Gastroesophageal sphincter (tissue), 3 donors: ENCODE data around the gene SULT1E1.

Experiments
- EP300 ChIP-seq: sonication (generic); formaldehyde crosslinking; IDR thresholded peaks from one replicate; pipeline ENCODE4 v1.6.1; 2017; ENCODE audit warnings: antibody characterized with exemption, mild to moderate bottlenecking
- POLR2A ChIP-seq, 2 donors: fragments of 450-650 bp; IDR thresholded peaks; one replicate each; pipeline ENCODE4 v1.6.1; 2017; ENCODE audit warnings: antibody characterized with exemption in 2 of 2, mild to moderate bottlenecking in 2 of 2, moderate library complexity in 1 of 2
- POLR2AphosphoS5 ChIP-seq: sonication (generic); formaldehyde crosslinking; IDR thresholded peaks from one replicate; pipeline ENCODE4 v1.6.1; 2017; ENCODE audit warnings: antibody characterized with exemption
- TF ChIP-seq, protein P1 (sequence below), 4 experiments: fragments of 200-600 bp in 2 of 4; fragments of 450-650 bp in 2 of 4; sonication (generic) in 1 of 4; IDR thresholded peaks; one replicate each; pipeline ENCODE4 v1.5.1; 2017 to 2019; ENCODE audit warnings: antibody characterized with exemption in 4 of 4, mild to moderate bottlenecking in 2 of 4, moderate library complexity in 2 of 4

- TF ChIP-seq, protein P1, sequence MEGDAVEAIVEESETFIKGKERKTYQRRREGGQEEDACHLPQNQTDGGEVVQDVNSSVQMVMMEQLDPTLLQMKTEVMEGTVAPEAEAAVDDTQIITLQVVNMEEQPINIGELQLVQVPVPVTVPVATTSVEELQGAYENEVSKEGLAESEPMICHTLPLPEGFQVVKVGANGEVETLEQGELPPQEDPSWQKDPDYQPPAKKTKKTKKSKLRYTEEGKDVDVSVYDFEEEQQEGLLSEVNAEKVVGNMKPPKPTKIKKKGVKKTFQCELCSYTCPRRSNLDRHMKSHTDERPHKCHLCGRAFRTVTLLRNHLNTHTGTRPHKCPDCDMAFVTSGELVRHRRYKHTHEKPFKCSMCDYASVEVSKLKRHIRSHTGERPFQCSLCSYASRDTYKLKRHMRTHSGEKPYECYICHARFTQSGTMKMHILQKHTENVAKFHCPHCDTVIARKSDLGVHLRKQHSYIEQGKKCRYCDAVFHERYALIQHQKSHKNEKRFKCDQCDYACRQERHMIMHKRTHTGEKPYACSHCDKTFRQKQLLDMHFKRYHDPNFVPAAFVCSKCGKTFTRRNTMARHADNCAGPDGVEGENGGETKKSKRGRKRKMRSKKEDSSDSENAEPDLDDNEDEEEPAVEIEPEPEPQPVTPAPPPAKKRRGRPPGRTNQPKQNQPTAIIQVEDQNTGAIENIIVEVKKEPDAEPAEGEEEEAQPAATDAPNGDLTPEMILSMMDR (IDR thresholded peaks at IDR 0.05) = no peak
- TF ChIP-seq EP300 = no peak
- no peak for TF ChIP-seq POLR2A (IDR thresholded peaks at IDR 0.05)
- TF ChIP-seq POLR2AphosphoS5 = no peak
Observed at GRCh38 chr4:69849297-69849696, 10.6 kb downstream of the SULT1E1 start.
